ENCODE data around the gene SLC4A7. TPM values are rescaled to one million over a fixed set of nuclear protein-coding genes. Genes with fewer than 3 reads are reported as not detected.

The SLC4A7 gene
- total and polyA plus RNA-seq, 5 donors = 3.5 to 20.6 (median 17.7) TPM

GRCh38 chr3:27486336-27486735 is 2.2 kb upstream of the SLC4A7 start:
- H3K4me3 ChIP-seq (ENCODE audit: low read length) = no peak overlapping the region
- ATAC-seq (no peak), DNase-seq (peak in 2 of 3 donors; percentile 56 to 58)
- no peaks in the 10 kb centered on the region for H3K4me1 ChIP-seq (ENCODE audit: control insufficient read depth, insufficient read depth, low read length)
- peak overlapping the region; percentile 97 for H3K27ac ChIP-seq (ENCODE audit: low read length)
- intact Hi-C loops (cut with DNase I) = no loop called here
- no peaks in the 10 kb centered on the region for H3K9me3 ChIP-seq (ENCODE audit: control insufficient read depth, low read length)
- WGBS = 67% methylated on average over 7 of the region's 7 CpGs
- H3K27me3 ChIP-seq (ENCODE audit: control insufficient read depth, insufficient read depth) = no peaks in the 10 kb centered on the region

GRCh38 chr3:27485866-27486265 is 1.7 kb upstream of the SLC4A7 start:
- DNase-seq = no peak
- Histone ChIP-seq H3K4me1 (ENCODE audit: control insufficient read depth, insufficient read depth, low read length) (no peaks in the 10 kb centered on the region), H3K9me3 (ENCODE audit: control insufficient read depth, low read length) (no peaks in the 10 kb centered on the region), H3K27ac (ENCODE audit: low read length) (peak overlapping the region; percentile 97), H3K27me3 (ENCODE audit: control insufficient read depth, insufficient read depth) (no peaks in the 10 kb centered on the region), H3K4me3 (ENCODE audit: low read length) (no peak overlapping the region)
- intact Hi-C loops (cut with DNase I) = no loop called here
- 46% methylated on average over 5 of the region's 5 CpGs for WGBS
- peak in 1 of 2 donors; percentile 7 for ATAC-seq

- under 1% methylated on average over 75 of the region's 75 CpGs for WGBS
- H3K27ac ChIP-seq (ENCODE audit: low read length) = peak overlapping the region; percentile 72
- intact Hi-C loops (cut with DNase I) = no loop called here
Observed at GRCh38 chr3:27483117-27484014, 818 bp downstream of the SLC4A7 start.

GRCh38 chr3:27479806-27480543 is 4.2 kb downstream of the SLC4A7 start:
- Histone ChIP-seq H3K4me3 (ENCODE audit: low read length) (no peak overlapping the region), H3K4me1 (ENCODE audit: control insufficient read depth, insufficient read depth, low read length) (no peaks in the 10 kb centered on the region), H3K9me3 (ENCODE audit: control insufficient read depth, low read length) (no peaks in the 10 kb centered on the region), H3K27me3 (ENCODE audit: control insufficient read depth, insufficient read depth) (no peaks in the 10 kb centered on the region), H3K27ac (ENCODE audit: low read length) (no peak overlapping the region)
- no peak for ATAC-seq
- no peak for DNase-seq
- intact Hi-C loops (cut with DNase I) = no loop called here
- WGBS = 92% methylated on average over 2 of the region's 2 CpGs

More at GRCh38 chr3:27483117-27484014, 818 bp downstream of the SLC4A7 start:
- Histone ChIP-seq H3K4me1 (ENCODE audit: control insufficient read depth, insufficient read depth, low read length) (no peaks in the 10 kb centered on the region), H3K4me3 (ENCODE audit: low read length) (peak overlapping the region; percentile 59), H3K9me3 (ENCODE audit: control insufficient read depth, low read length) (no peaks in the 10 kb centered on the region), H3K27me3 (ENCODE audit: control insufficient read depth, insufficient read depth) (no peaks in the 10 kb centered on the region)
- ATAC-seq (peak; percentile 34 to 44), DNase-seq (peak; percentile 61 to 83 (median 83))

- Histone ChIP-seq H3K9me3 (ENCODE audit: control insufficient read depth, low read length) (no peaks in the 10 kb centered on the region), H3K4me3 (ENCODE audit: low read length) (no peak overlapping the region), H3K27ac (ENCODE audit: low read length) (no peak overlapping the region), H3K27me3 (ENCODE audit: control insufficient read depth, insufficient read depth) (no peaks in the 10 kb centered on the region), H3K4me1 (ENCODE audit: control insufficient read depth, insufficient read depth, low read length) (no peaks in the 10 kb centered on the region)
- ATAC-seq = no peak
- intact Hi-C loops (cut with DNase I) = no loop called here
- WGBS = 76% methylated on average over 6 of the region's 6 CpGs
- no peak for DNase-seq
Observed at GRCh38 chr3:27471923-27472550, 12.1 kb downstream of the SLC4A7 start.

GRCh38 chr3:27468283-27468886 is 15.8 kb downstream of the SLC4A7 start:
- peak in 1 of 2 donors; percentile 43 for ATAC-seq

GRCh38 chr3:27467545-27467944 is 16.6 kb downstream of the SLC4A7 start:
- H3K27me3 ChIP-seq (ENCODE audit: control insufficient read depth, insufficient read depth) = no peaks in the 10 kb centered on the region
- no peak overlapping the region for H3K4me3 ChIP-seq (ENCODE audit: low read length)
- DNase-seq (no peak), ATAC-seq (peak; percentile 66 to 80)
- 22% methylated on average over 3 of the region's 3 CpGs for WGBS
- intact Hi-C loops (cut with DNase I) = loop anchor here in 2 of 4 donors (5.0 to 10.0 kb wide), 2 partner anchors 153 to 155 kb away; no protein-coding TSS in a partner anchor
- H3K4me1 ChIP-seq (ENCODE audit: control insufficient read depth, insufficient read depth, low read length) = no peaks in the 10 kb centered on the region
- H3K27ac ChIP-seq (ENCODE audit: low read length) = no peak overlapping the region
- H3K9me3 ChIP-seq (ENCODE audit: control insufficient read depth, low read length) = no peaks in the 10 kb centered on the region

More at GRCh38 chr3:27468283-27468886, 15.8 kb downstream of the SLC4A7 start:
- no peaks in the 10 kb centered on the region for H3K27me3 ChIP-seq (ENCODE audit: control insufficient read depth, insufficient read depth)
- intact Hi-C loops (cut with DNase I) = loop anchor here in 2 of 4 donors (5.0 to 10.0 kb wide), 2 partner anchors 154 to 156 kb away; no protein-coding TSS in a partner anchor
- WGBS = 93% methylated on average over 5 of the region's 5 CpGs
- H3K9me3 ChIP-seq (ENCODE audit: control insufficient read depth, low read length) = no peaks in the 10 kb centered on the region
- H3K4me3 ChIP-seq (ENCODE audit: low read length) = no peak overlapping the region
- H3K4me1 ChIP-seq (ENCODE audit: control insufficient read depth, insufficient read depth, low read length) = no peaks in the 10 kb centered on the region
- DNase-seq = no peak
- H3K27ac ChIP-seq (ENCODE audit: low read length) = no peak overlapping the region

GRCh38 chr3:27464646-27465045 is 19.5 kb downstream of the SLC4A7 start:
- Histone ChIP-seq H3K4me3 (ENCODE audit: low read length) (no peak overlapping the region), H3K27ac (ENCODE audit: low read length) (no peak overlapping the region), H3K4me1 (ENCODE audit: control insufficient read depth, insufficient read depth, low read length) (no peaks in the 10 kb centered on the region), H3K9me3 (ENCODE audit: control insufficient read depth, low read length) (no peaks in the 10 kb centered on the region), H3K27me3 (ENCODE audit: control insufficient read depth, insufficient read depth) (no peaks in the 10 kb centered on the region)
- no peak for ATAC-seq
- intact Hi-C loops (cut with DNase I) = loop anchor here in 2 of 4 donors (5.0 to 10.0 kb wide), 2 partner anchors 150 to 152 kb away; no protein-coding TSS in a partner anchor
- DNase-seq = no peak
- whole genome bisulfite sequencing = 98% methylated on average over 19 of the region's 19 CpGs

GRCh38 chr3:27462228-27462627 is 22.0 kb downstream of the SLC4A7 start:
- no peaks in the 10 kb centered on the region for H3K4me1 ChIP-seq (ENCODE audit: control insufficient read depth, insufficient read depth, low read length)
- H3K27me3 ChIP-seq (ENCODE audit: control insufficient read depth, insufficient read depth) = no peaks in the 10 kb centered on the region
- H3K4me3 ChIP-seq (ENCODE audit: low read length) = no peak overlapping the region
- no peak for ATAC-seq
- no peak overlapping the region for H3K27ac ChIP-seq (ENCODE audit: low read length)
- 96% methylated on average over 8 of the region's 8 CpGs for WGBS
- DNase-seq = no peak
- H3K9me3 ChIP-seq (ENCODE audit: control insufficient read depth, low read length) = no peaks in the 10 kb centered on the region
- intact Hi-C loops (cut with DNase I) = loop anchor here in 1 of 4 donors (10.0 kb wide), 1 partner anchor 147 kb away; no protein-coding TSS in a partner anchor

- WGBS = 68% methylated on average over 6 of the region's 6 CpGs
- intact Hi-C loops (cut with DNase I) = no loop called here
- ATAC-seq = no peak
Observed at GRCh38 chr3:27458929-27459328, 25.3 kb downstream of the SLC4A7 start.

More at GRCh38 chr3:27458929-27459328, 25.3 kb downstream of the SLC4A7 start:
- Histone ChIP-seq H3K4me1 (ENCODE audit: control insufficient read depth, insufficient read depth, low read length) (no peaks in the 10 kb centered on the region), H3K27ac (ENCODE audit: low read length) (no peak overlapping the region), H3K4me3 (ENCODE audit: low read length) (no peak overlapping the region), H3K9me3 (ENCODE audit: control insufficient read depth, low read length) (no peaks in the 10 kb centered on the region), H3K27me3 (ENCODE audit: control insufficient read depth, insufficient read depth) (no peaks in the 10 kb centered on the region)
- DNase-seq = no peak

All from right cardiac atrium (tissue), 5 donors.